GM23248 (cell line): ENCODE data around the gene HIPK2. TPM values are rescaled to one million over a fixed set of nuclear protein-coding genes. Genes with fewer than 3 reads are reported as not detected.

ENCODE experiments used
- DNase-seq: peaks from one replicate; pipeline ENCODE4 v3.0.0-alpha.2; 2015
- H2AFZ ChIP-seq: fragments of 200-600 bp; sonication (generic); 2 replicates; pipeline ENCODE4 v1.6.1; 2016; ENCODE audit warnings: antibody characterized with exemption
- H3F3A ChIP-seq: fragments of 200-600 bp; sonication (generic); 2 replicates; pipeline ENCODE4 v1.6.1; 2016; ENCODE audit warnings: mild to moderate bottlenecking, antibody characterized with exemption, mixed run types; ENCODE audit not compliant: insufficient read depth
- H3K27ac ChIP-seq: fragments of 200-600 bp; sonication (generic); 2 replicates; pipeline ENCODE4 v1.5.1; 2016; ENCODE audit warnings: mild to moderate bottlenecking
- H3K27me3 ChIP-seq: fragments of 200-600 bp; sonication (generic); replicated peaks from 2 replicates; pipeline ENCODE4 v1.6.1; 2016; ENCODE audit warnings: mild to moderate bottlenecking; ENCODE audit not compliant: insufficient read depth
- H3K36me3 ChIP-seq: fragments of 200-600 bp; sonication (generic); 2 replicates; pipeline ENCODE4 v1.6.1; 2016; ENCODE audit warnings: low read depth, mild to moderate bottlenecking
- H3K4me1 ChIP-seq: fragments of 200-600 bp; sonication (generic); 2 replicates; pipeline ENCODE4 v1.6.1; 2016; ENCODE audit warnings: mild to moderate bottlenecking; ENCODE audit not compliant: insufficient read depth
- H3K4me2 ChIP-seq: fragments of 200-600 bp; sonication (generic); one replicate; pipeline ENCODE4 v1.6.1; 2016; ENCODE audit warnings: mild to moderate bottlenecking; ENCODE audit not compliant: unreplicated experiment
- H3K4me3 ChIP-seq: fragments of 200-600 bp; sonication (generic); 2 replicates; pipeline ENCODE4 v1.5.1; 2016; ENCODE audit warnings: mild to moderate bottlenecking
- H3K79me2 ChIP-seq: fragments of 200-600 bp; sonication (generic); 2 replicates; pipeline ENCODE4 v1.6.1; 2016; ENCODE audit warnings: mild to moderate bottlenecking; ENCODE audit not compliant: insufficient read depth
- H3K9ac ChIP-seq: fragments of 200-600 bp; sonication (generic); 2 replicates; pipeline ENCODE4 v1.6.1; 2016; ENCODE audit warnings: mild to moderate bottlenecking
- H3K9me2 ChIP-seq: fragments of 200-600 bp; sonication (generic); 2 replicates; pipeline ENCODE4 v1.6.1; 2016; ENCODE audit warnings: mixed run types, mild to moderate bottlenecking, moderate library complexity; ENCODE audit not compliant: insufficient read depth
- H3K9me3 ChIP-seq: fragments of 200-600 bp; sonication (generic); one replicate; pipeline ENCODE4 v1.6.1; 2017; ENCODE audit warnings: low read depth
- H4K20me1 ChIP-seq: fragments of 200-600 bp; sonication (generic); 2 replicates; pipeline ENCODE4 v1.6.0; 2016; ENCODE audit not compliant: insufficient read depth
- EZH2 ChIP-seq: fragments of 200-600 bp; sonication (generic); IDR thresholded peaks from 2 replicates; pipeline ENCODE4 v1.6.1; 2018; ENCODE audit warnings: antibody characterized with exemption, mild to moderate bottlenecking; ENCODE audit not compliant: insufficient read depth, poor library complexity, severe bottlenecking
- EZH2phosphoT487 ChIP-seq: fragments of 200-600 bp; sonication (generic); IDR thresholded peaks from 2 replicates; pipeline ENCODE4 v1.6.1; 2018; ENCODE audit warnings: antibody characterized with exemption, moderate library complexity, mild to moderate bottlenecking, low read depth; ENCODE audit not compliant: insufficient read depth
- WGBS, 2 experiments: methylation state at CpG; one replicate each; pipeline ENCODE4 v1.1.6; 2015 to 2017; ENCODE audit warnings: low lambda C conversion rate in 2 of 2, low coverage in 1 of 2; ENCODE audit errors: missing lambda C conversion rate in 2 of 2; 5-methylcytosine and 5-hydroxymethylcytosine counted together
- in situ Hi-C: fragments of 300-500 bp; cut with MboI; formaldehyde crosslinking; loops from 2 replicates; pipeline ENCODE4 v1.15.0; 2020
- polyA plus RNA-seq: library from polyadenylated mRNA; unstranded; fragments of >200 nt; fragmentation: Nextera tagmentation; extraction: Ambion mirVana; gene quantifications from 2 replicates; pipeline ENCODE4 v1.2.1, GENCODE V29; 2016
- total RNA-seq: library from RNA; depleted of rRNA; stranded (reverse); fragments of >200 nt; shearing (Covaris generic); gene quantifications from 2 replicates; pipeline ENCODE4 v1.2.3, GENCODE V29; 2014

The HIPK2 gene
- total and polyA plus RNA-seq, 2 experiments from 2014 or later: 4.7 to 7.9 TPM

DNA sequence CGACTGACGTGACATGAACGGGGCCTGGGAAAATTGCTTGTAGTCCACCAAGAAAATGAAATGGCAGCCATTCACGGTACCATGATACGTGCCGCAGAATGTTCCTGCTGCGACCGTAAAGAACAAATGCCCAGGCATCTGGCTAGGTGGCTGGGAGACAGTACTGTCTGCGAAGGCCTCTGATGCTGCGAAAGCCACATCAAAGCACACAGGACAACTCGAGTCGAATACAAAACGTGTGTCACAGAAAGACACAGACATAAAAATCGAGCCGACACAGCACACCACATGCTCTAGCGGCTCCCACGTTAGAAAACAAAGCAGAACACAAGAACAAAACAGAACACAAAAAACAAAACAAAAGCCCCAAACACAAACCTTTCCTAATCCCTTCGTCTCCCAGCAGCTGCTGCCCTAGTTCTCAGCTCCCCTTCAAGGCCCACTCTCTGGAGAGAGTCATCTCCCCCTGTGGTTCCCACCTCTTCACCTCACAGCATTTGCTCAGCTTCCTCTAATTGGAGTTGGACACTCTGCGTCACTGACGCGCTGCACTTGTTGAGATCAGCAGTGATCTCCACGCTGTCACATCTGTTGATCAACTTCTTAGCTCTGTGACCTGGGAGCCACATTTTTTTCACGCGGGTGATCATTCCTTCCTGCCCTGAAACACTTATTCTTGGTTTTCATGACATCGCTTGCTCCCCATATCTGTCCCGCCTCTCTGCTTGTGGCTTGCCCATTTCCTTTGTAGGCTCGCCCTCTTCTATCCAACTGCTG lies 142.1 kb downstream of the HIPK2 start:
- Histone ChIP-seq H3K27me3 (no peaks in the 10 kb centered on the region), H3K9me2 (no peaks in the 10 kb centered on the region), H3K27ac (no peak overlapping the region), H3K9ac (no peak overlapping the region), H3K36me3 (peaks cover 4% of the 10 kb centered on the region; the same call in 1 of the 2 replicates), H3K79me2 (peaks cover 81% of the 10 kb centered on the region), H3K4me1 (no peaks in the 10 kb centered on the region), H2AFZ (no peak overlapping the region), H3F3A (no peaks in the 10 kb centered on the region), H3K4me3 (no peak overlapping the region), H3K4me2 (no peak overlapping the region), H4K20me1 (no peaks in the 10 kb centered on the region), H3K9me3 (no peaks in the 10 kb centered on the region)
- 93 to 95% methylated on average over 27 of the region's 27 CpGs for WGBS, 2 experiments
- no peak for DNase-seq
- in situ Hi-C loops: loop anchor here (25.0 kb wide), 1 partner anchor 702 kb away; no protein-coding TSS in a partner anchor
- TF ChIP-seq EZH2 (no peak), EZH2phosphoT487 (no peak)

DNA sequence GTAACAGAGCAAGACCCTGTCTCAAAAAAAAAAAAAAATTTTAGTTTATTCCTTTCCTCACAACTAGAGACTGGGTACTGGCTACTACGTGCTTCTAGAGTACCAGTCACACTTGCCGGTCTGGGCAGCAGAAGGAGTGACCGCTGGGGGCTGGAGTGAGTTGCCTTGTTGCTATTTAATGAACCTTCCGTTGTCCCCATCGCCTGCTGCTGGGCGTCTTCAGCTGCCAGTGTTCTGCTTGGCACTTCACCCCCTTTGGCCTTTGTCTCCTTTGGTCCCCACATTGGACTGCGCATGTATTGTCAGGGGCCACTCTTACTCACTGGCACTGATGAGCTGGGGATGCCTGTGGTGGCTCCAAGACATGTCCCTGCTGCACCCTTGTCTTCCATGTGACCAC lies 143.7 kb downstream of the HIPK2 start:
- Histone ChIP-seq H3K4me2 (no peak overlapping the region), H3K9ac (no peak overlapping the region), H3K27ac (no peak overlapping the region), H3K79me2 (peaks cover 65% of the 10 kb centered on the region), H2AFZ (no peak overlapping the region), H3K4me3 (no peak overlapping the region), H3K9me2 (no peaks in the 10 kb centered on the region), H3K27me3 (no peaks in the 10 kb centered on the region), H3K4me1 (no peaks in the 10 kb centered on the region), H3F3A (no peaks in the 10 kb centered on the region), H3K9me3 (no peaks in the 10 kb centered on the region), H3K36me3 (peaks cover 4% of the 10 kb centered on the region; the same call in 1 of the 2 replicates), H4K20me1 (no peaks in the 10 kb centered on the region)
- WGBS, 2 experiments: 97 to 98% methylated on average over 7 of the region's 7 CpGs
- TF ChIP-seq EZH2: no peak
- no peak for TF ChIP-seq EZH2phosphoT487
- DNase-seq: no peak
- in situ Hi-C loops: loop anchor here (25.0 kb wide), 1 partner anchor 703 kb away; no protein-coding TSS in a partner anchor

DNA sequence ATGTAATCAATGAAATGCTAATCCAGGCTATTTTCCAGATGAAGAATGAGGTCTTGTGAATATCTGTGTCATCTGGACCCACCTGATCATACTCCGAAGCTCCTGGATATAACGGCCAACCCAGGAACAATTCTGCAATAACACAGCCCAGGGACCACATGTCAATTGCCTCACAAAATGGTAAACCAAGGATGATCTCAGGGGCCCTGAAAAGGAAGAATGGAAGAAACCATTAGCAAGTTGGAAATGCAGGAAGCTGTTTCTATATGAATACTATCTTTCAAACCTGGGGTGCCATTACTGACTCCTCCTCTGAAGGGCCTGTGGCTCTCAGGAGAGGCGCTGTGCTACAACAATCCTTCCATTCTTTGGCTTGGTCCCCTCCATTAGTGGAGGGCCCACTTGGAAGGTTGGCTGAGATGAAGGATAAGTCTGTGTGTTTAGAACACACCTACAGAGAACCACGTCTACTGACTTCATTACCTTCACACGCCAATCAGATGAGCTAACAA lies 146.2 kb downstream of the HIPK2 start:
- Histone ChIP-seq H3K4me3 (no peak overlapping the region), H3K27ac (no peak overlapping the region), H3K36me3 (peaks cover 10% of the 10 kb centered on the region; the same call in 1 of the 2 replicates), H3K9me3 (no peaks in the 10 kb centered on the region), H2AFZ (no peak overlapping the region), H3K27me3 (no peaks in the 10 kb centered on the region), H3K9me2 (no peaks in the 10 kb centered on the region), H3K4me2 (no peak overlapping the region), H3K9ac (no peak overlapping the region), H3K79me2 (peaks cover 40% of the 10 kb centered on the region), H3K4me1 (no peaks in the 10 kb centered on the region), H3F3A (no peaks in the 10 kb centered on the region), H4K20me1 (no peaks in the 10 kb centered on the region)
- 87 to 94% methylated on average over 5 of the region's 5 CpGs for WGBS, 2 experiments
- TF ChIP-seq EZH2phosphoT487 (no peak), EZH2 (no peak)
- no peak for DNase-seq
- in situ Hi-C loops: loop anchor here (25.0 kb wide), 1 partner anchor 706 kb away; no protein-coding TSS in a partner anchor

DNA sequence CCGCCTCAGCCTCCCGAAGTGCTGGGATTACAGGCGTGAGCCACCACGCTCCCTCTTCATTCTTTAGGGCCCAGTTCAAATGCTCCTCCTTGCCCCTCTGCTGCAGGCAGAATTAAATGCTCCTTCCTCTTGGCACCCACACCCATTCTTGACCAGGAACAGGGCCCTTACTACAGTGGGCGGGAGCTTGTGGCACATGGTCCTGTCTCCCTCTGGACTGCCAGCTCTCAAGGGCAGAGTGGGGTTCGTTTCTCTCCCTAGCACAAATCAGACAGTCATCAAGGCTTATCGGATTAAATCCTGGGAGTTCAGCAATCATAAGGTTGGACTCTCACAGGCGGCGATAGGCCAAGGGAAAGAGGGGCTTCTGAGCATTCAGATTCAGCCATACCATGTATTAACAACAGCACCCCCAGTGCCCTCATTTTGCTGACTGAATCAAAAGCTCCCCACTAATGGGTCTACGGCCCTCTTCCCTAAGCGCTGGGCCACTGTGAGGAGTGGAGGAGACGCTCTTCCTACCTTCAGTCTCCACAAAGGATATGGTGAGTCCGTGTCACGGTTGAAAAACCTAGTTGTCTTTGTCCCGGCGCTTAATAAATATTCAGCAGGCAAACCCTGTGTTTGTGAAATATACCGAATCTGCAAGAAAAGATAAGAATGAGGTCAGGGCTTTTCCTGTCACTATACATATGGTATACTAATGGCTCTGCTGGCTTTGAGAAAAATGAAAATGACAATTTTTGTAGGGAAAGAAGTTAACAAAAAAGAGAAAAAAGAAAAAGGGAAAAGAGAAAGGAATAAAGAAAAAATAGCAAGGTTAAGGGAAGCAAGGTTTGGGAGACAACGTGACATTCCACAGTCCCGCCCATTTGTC lies 146.9 kb downstream of the HIPK2 start:
- TF ChIP-seq EZH2phosphoT487 (no peak), EZH2 (no peak)
- H3K36me3 ChIP-seq: peaks cover 16% of the 10 kb centered on the region; the same call in 1 of the 2 replicates

More for the DNA sequence above, 146.9 kb downstream of the HIPK2 start:
- peaks cover 33% of the 10 kb centered on the region; the same call in 1 of the 2 replicates for H3K79me2 ChIP-seq
- no peak overlapping the region for H3K4me3 ChIP-seq
- no peaks in the 10 kb centered on the region for H3K27me3 ChIP-seq
- DNase-seq: no peak
- in situ Hi-C loops: loop anchor here (25.0 kb wide), 1 partner anchor 706 kb away; no protein-coding TSS in a partner anchor
- H2AFZ ChIP-seq: no peak overlapping the region
- WGBS, 2 experiments: 95 to 98% methylated on average over 19 of the region's 19 CpGs
- no peaks in the 10 kb centered on the region for H4K20me1 ChIP-seq
- H3K4me2 ChIP-seq: no peak overlapping the region
- no peaks in the 10 kb centered on the region for H3K4me1 ChIP-seq
- H3K27ac ChIP-seq: no peak overlapping the region
- H3F3A ChIP-seq: no peaks in the 10 kb centered on the region
- H3K9me2 ChIP-seq: no peaks in the 10 kb centered on the region
- H3K9me3 ChIP-seq: no peaks in the 10 kb centered on the region
- no peak overlapping the region for H3K9ac ChIP-seq
